HepG2 (cell line): ENCODE data around the gene PGAP1. TPM values are rescaled to one million over a fixed set of nuclear protein-coding genes. Genes with fewer than 3 reads are reported as not detected.

Experiments
- ATAC-seq: fragments of 200-7000 bp; cut with Tn5 transposase; 3 replicates; pipeline ENCODE4 v1.9.1; 2020; ENCODE audit warnings: mild to moderate bottlenecking, moderate library complexity
- BruUV-seq: library from RNA; stranded (reverse); fragments of 400-500 nt; replicated peaks from 2 replicates; lab custom pipeline; 2021; lab: Mats Ljungman, UMichigan
- CTCF ChIA-PET: fragments of 300-600 bp; formaldehyde crosslinking; extraction: SDS; loops from one replicate; lab custom pipeline; 2021; ENCODE audit warnings: low total read pairs, inconsistent platforms, low intra/inter-chr PET ratio; lab: Yijun Ruan, JAX
- POLR2A ChIA-PET: fragments of 350-600 bp; sonication (Branson Sonifier 250); formaldehyde crosslinking; loops from one replicate; lab custom pipeline; 2020; ENCODE audit warnings: antibody characterized with exemption, inconsistent platforms; lab: Yijun Ruan, JAX
- DNase-seq: peaks from one replicate; pipeline ENCODE4 v3.0.0-alpha.2; 2015; ENCODE audit warnings: low spot score
- FAIRE-seq: peaks from 3 replicates; lab custom pipeline; 2011; peaks lifted over from hg19 to GRCh38; lab: Jason Lieb, UNC
- H2AFZ ChIP-seq: one replicate; pipeline ENCODE4 v1.6.1; 2011; ENCODE audit warnings: low read length, inconsistent platforms
- H3K27ac ChIP-seq: fragments of 300-600 bp; 3 replicates; pipeline ENCODE4 v1.8.0; 2011; ENCODE audit warnings: mixed run types, mild to moderate bottlenecking, mixed read lengths, low read length, inconsistent platforms; ENCODE audit not compliant: insufficient read depth; ENCODE audit errors: extremely low read length
- H3K27me3 ChIP-seq, 2 experiments: fragments of 200-600 bp in 1 of 2; 2 replicates in 1 of 2; 3 replicates in 1 of 2; pipeline versions ENCODE4 v1.6.0 to v1.8.0; 2011; ENCODE audit warnings: low read length in 2 of 2, mild to moderate bottlenecking in 2 of 2, moderate library complexity in 2 of 2, inconsistent platforms in 1 of 2; ENCODE audit not compliant: insufficient read depth in 2 of 2, control insufficient read depth in 1 of 2
- H3K36me3 ChIP-seq, 2 experiments: fragments of 200-600 bp in 1 of 2; replicated peaks in 1 of 2; 2 replicates in 1 of 2; 3 replicates in 1 of 2; pipeline versions ENCODE4 v1.5.1 to v1.8.0; 2011; ENCODE audit warnings: low read length in 2 of 2, inconsistent platforms in 1 of 2; ENCODE audit not compliant: insufficient read depth in 2 of 2, control insufficient read depth in 1 of 2
- H3K4me1 ChIP-seq: 2 replicates; pipeline ENCODE4 v1.5.1; 2012; ENCODE audit warnings: low read length, inconsistent platforms; ENCODE audit not compliant: insufficient read depth
- H3K4me2 ChIP-seq: 2 replicates; pipeline ENCODE4 v1.6.0; 2011; ENCODE audit warnings: low read depth, low read length, inconsistent platforms
- H3K4me3 ChIP-seq, 3 experiments: fragments of 200-600 bp in 1 of 3; sonication (generic), shearing (Covaris generic) in 1 of 3; replicated peaks in 1 of 3; 2 replicates each; pipeline ENCODE4 v1.5.1; 2011 to 2016; ENCODE audit warnings: low read length in 3 of 3, inconsistent platforms in 2 of 3, low read depth in 2 of 3, mild to moderate bottlenecking in 2 of 3, control low read depth in 1 of 3, mixed read lengths in 1 of 3; ENCODE audit not compliant: insufficient read depth in 1 of 3
- H3K79me2 ChIP-seq: one replicate; pipeline ENCODE4 v1.6.1; 2011; ENCODE audit warnings: low read length, inconsistent platforms; ENCODE audit not compliant: insufficient read depth
- H3K9ac ChIP-seq: 2 replicates; pipeline ENCODE4 v1.6.0; 2011; ENCODE audit warnings: mild to moderate bottlenecking, low read depth, low read length, inconsistent platforms; ENCODE audit not compliant: insufficient read depth
- H3K9me3 ChIP-seq: 2 replicates; pipeline ENCODE4 v1.5.1; 2012; ENCODE audit warnings: mild to moderate bottlenecking, low read length
- H4K20me1 ChIP-seq: 2 replicates; pipeline ENCODE4 v1.6.0; 2011; ENCODE audit warnings: inconsistent platforms, mild to moderate bottlenecking, low read length, moderate library complexity; ENCODE audit not compliant: insufficient read depth
- CERS6 ChIP-seq: sonication (generic); formaldehyde crosslinking; IDR thresholded peaks from 2 replicates; pipeline ENCODE4 v1.5.0; 2020; ENCODE audit warnings: missing genetic modification reagents
- E2F5 ChIP-seq: sonication (generic); formaldehyde crosslinking; conservative IDR thresholded peaks from 2 replicates; pipeline ENCODE4 v1.4.0; 2020; ENCODE audit warnings: missing genetic modification reagents
- ETV5 ChIP-seq: IDR thresholded peaks from 2 replicates; pipeline ENCODE4 v1.6.1; 2018; ENCODE audit warnings: missing biosample characterization, missing genetic modification reagents, inconsistent platforms, borderline replicate concordance
- FOXA3 ChIP-seq: IDR thresholded peaks from 2 replicates; pipeline ENCODE4 v1.6.1; 2016; ENCODE audit warnings: missing genetic modification reagents, missing compliant biosample characterization
- HHEX ChIP-seq: IDR thresholded peaks from 2 replicates; pipeline ENCODE4 v1.6.1; 2016; ENCODE audit warnings: control low read depth
- MBNL3 ChIP-seq: fragments of 250-450 bp; sonication (Bioruptor Pico); conservative IDR thresholded peaks from 2 replicates; pipeline ENCODE4 v1.8.0; 2022; ENCODE audit warnings: mild to moderate bottlenecking, inconsistent platforms
- NR3C1 ChIP-seq: sonication (generic); formaldehyde crosslinking; IDR thresholded peaks from 2 replicates; pipeline ENCODE4 v1.4.0; 2020; ENCODE audit warnings: missing genetic modification reagents
- PLRG1 ChIP-seq: fragments of 450-650 bp; conservative IDR thresholded peaks from 2 replicates; pipeline ENCODE4 v1.6.1; 2016
- SALL1 ChIP-seq: sonication (generic); formaldehyde crosslinking; IDR thresholded peaks from 2 replicates; pipeline ENCODE4 v1.8.0; 2022; ENCODE audit warnings: mild to moderate bottlenecking, missing genetic modification reagents
- SIX4 ChIP-seq: sonication (generic); formaldehyde crosslinking; IDR thresholded peaks from 2 replicates; pipeline ENCODE4 v1.4.0; 2020; ENCODE audit warnings: missing genetic modification reagents
- XRCC5 ChIP-seq: fragments of 200-400 bp; formaldehyde crosslinking; optimal IDR thresholded peaks from 2 replicates; pipeline ENCODE3; 2017; ENCODE audit warnings: mild to moderate bottlenecking, low read length
- ZBTB8A ChIP-seq: sonication (generic); formaldehyde crosslinking; IDR thresholded peaks from 2 replicates; pipeline ENCODE4 v1.4.0; 2020; ENCODE audit warnings: mild to moderate bottlenecking, low read depth, missing genetic modification reagents, borderline replicate concordance
- ZNF280D ChIP-seq: sonication (generic); formaldehyde crosslinking; IDR thresholded peaks from 2 replicates; pipeline ENCODE4 v1.5.1; 2020; ENCODE audit warnings: mild to moderate bottlenecking, missing genetic modification reagents
- ZNF710 ChIP-seq: sonication (generic); formaldehyde crosslinking; IDR thresholded peaks from 2 replicates; pipeline ENCODE4 v1.5.0; 2020; ENCODE audit warnings: mild to moderate bottlenecking, missing genetic modification reagents, borderline replicate concordance
- ZNF768 ChIP-seq: sonication (generic); formaldehyde crosslinking; IDR thresholded peaks from 2 replicates; pipeline ENCODE4 v1.4.0; 2020; ENCODE audit warnings: missing genetic modification reagents
- WGBS: methylation state at CpG from one replicate; pipeline ENCODE4 v1.1.6; 2017; ENCODE audit warnings: low lambda C conversion rate; 5-methylcytosine and 5-hydroxymethylcytosine counted together
- in situ Hi-C: cut with HindIII; loops from 2 replicates; pipeline ENCODE4 v1.10.0; 2017; ENCODE audit warnings: low pct_unique_long_range_greater_than_20kb; ENCODE audit not compliant: extremely low pct_ligation_motif_present
- intact Hi-C: fragments of 100-400 bp; cut with micrococcal nuclease; formaldehyde crosslinking; loops from one replicate; pipeline ENCODE4 v1.10.0; 2022; ENCODE audit not compliant: unreplicated experiment
- polyA plus RNA-seq, 8 experiments: library from polyadenylated mRNA; depleted of rRNA in 3 of 8; stranded (reverse) in 7 of 8; unstranded in 1 of 8; fragments of >200 nt; fragmentation: Illumina TruSeq in 4 of 8; extraction: Trizol in 4 of 8; gene quantifications; 2 replicates each; pipeline versions ENCODE4 v1.2.1 to v1.2.3, GENCODE V29; 2011 to 2016; ENCODE audit warnings: low read depth in 4 of 8, missing spikeins in 1 of 8, mixed read lengths in 1 of 8; ENCODE audit not compliant: insufficient read depth in 1 of 8
- total RNA-seq, 5 experiments: library from RNA; depleted of rRNA; stranded (reverse); fragments of >200 nt; fragmentation: Illumina TruSeq; extraction: Trizol; gene quantifications; 2 replicates each; pipeline ENCODE4 v1.2.3, GENCODE V29; 2016; ENCODE audit warnings: low read depth in 1 of 5

Gene PGAP1
- total and polyA plus RNA-seq, 2 of the 13 experiments (the other 11 are each of a cell fraction or from before 2014, with no cell fraction given): 4.1 to 6.4 TPM

GRCh38 chr2:196875414-196875813, 51.1 kb downstream of the PGAP1 start (continued):
- TF ChIP-seq ZNF280D (CRISPR knock-in tag) (no peak), ZNF768 (no peak), SIX4 (CRISPR knock-in tag) (no peak), E2F5 (CRISPR knock-in tag) (no peak), ZBTB8A (no peak), MBNL3 (CRISPR knock-in tag) (no peak), XRCC5 (no peak)

- ATAC-seq (no peak), DNase-seq (no peak), FAIRE-seq (no peak)
- Histone ChIP-seq H4K20me1 (no peaks in the 10 kb centered on the region), H3K36me3 (peaks cover 2 to 23% of the 10 kb centered on the region in 2 experiments), H3K27me3 (no peaks in the 10 kb centered on the region), H3K9ac (no peak overlapping the region), H3K4me1 (no peaks in the 10 kb centered on the region), H3K27ac (no peak overlapping the region), H3K9me3 (no peaks in the 10 kb centered on the region), H3K4me3 (no peak overlapping the region), H3K79me2 (no peaks in the 10 kb centered on the region), H2AFZ (no peak overlapping the region), H3K4me2 (no peak overlapping the region)
- POLR2A ChIA-PET: no interaction called here
- TF ChIP-seq HHEX (CRISPR knock-in tag) (no peak), SALL1 (CRISPR knock-in tag) (no peak), NR3C1 (CRISPR knock-in tag) (no peak), ETV5 (CRISPR knock-in tag) (no peak), PLRG1 (no peak), ZNF280D (CRISPR knock-in tag) (no peak), CERS6 (CRISPR knock-in tag) (no peak), FOXA3 (CRISPR knock-in tag) (no peak), ZNF710 (CRISPR knock-in tag) (no peak)
- CTCF ChIA-PET: no interaction called here
- no TSS peak for BruUV-seq
- in situ Hi-C loops: no loop called here
- 94% methylated on average over 1 of the region's 1 CpG for WGBS
- intact Hi-C loops: no loop called here
These were observed 53.0 kb downstream of the PGAP1 start for GRCh38 chr2:196873511-196873910.
